ENCODE measurements around the gene DIRAS1.

The DIRAS1 gene

GRCh38 chr19:2755448-2755705, 34.2 kb upstream of the DIRAS1 start:
- no peak for DNase-seq (ENCODE audit: low spot score)

GRCh38 chr19:2754659-2755447, 33.7 kb upstream of the DIRAS1 start:
- DNase-seq (ENCODE audit: low spot score): no peak

- no peak for DNase-seq (ENCODE audit: low spot score)
Measured at GRCh38 chr19:2751438-2751830, 30.3 kb upstream of the DIRAS1 start.

GRCh38 chr19:2750808-2751437, 29.8 kb upstream of the DIRAS1 start:
- no peak for DNase-seq (ENCODE audit: low spot score)

- no peak for DNase-seq (ENCODE audit: low spot score)
Measured at GRCh38 chr19:2747349-2747748, 26.2 kb upstream of the DIRAS1 start.

- DNase-seq (ENCODE audit: low spot score): no peak
Measured at GRCh38 chr19:2744113-2744512, 22.9 kb upstream of the DIRAS1 start.

- DNase-seq (ENCODE audit: low spot score): no peak
Measured at GRCh38 chr19:2743099-2743498, 21.9 kb upstream of the DIRAS1 start.

- DNase-seq (ENCODE audit: low spot score): no peak
Measured at GRCh38 chr19:2740314-2740656, 19.1 kb upstream of the DIRAS1 start.

- peak; percentile 100 for DNase-seq (ENCODE audit: low spot score)
Measured at GRCh38 chr19:2739602-2740313, 18.6 kb upstream of the DIRAS1 start, which contains the start of gene SLC39A3. TSS of gene SLC39A3 (minus strand) at chr19:2740017. CDS start at chr19:2737257, 2,760 bp downstream.

GRCh38 chr19:2736550-2737190, 15.5 kb upstream of the DIRAS1 start:
- no peak for DNase-seq (ENCODE audit: low spot score)

GRCh38 chr19:2735374-2735773, 14.2 kb upstream of the DIRAS1 start:
- no peak for DNase-seq (ENCODE audit: low spot score)

GRCh38 chr19:2734589-2735288, 13.6 kb upstream of the DIRAS1 start:
- no peak for DNase-seq (ENCODE audit: low spot score)

GRCh38 chr19:2733930-2734588, 12.9 kb upstream of the DIRAS1 start:
- no peak for DNase-seq (ENCODE audit: low spot score)

GRCh38 chr19:2732883-2733282, 11.7 kb upstream of the DIRAS1 start:
- no peak for DNase-seq (ENCODE audit: low spot score)

- no peak for DNase-seq (ENCODE audit: low spot score)
Measured at GRCh38 chr19:2732157-2732725, 11.1 kb upstream of the DIRAS1 start.

- no peak for DNase-seq (ENCODE audit: low spot score)
Measured at GRCh38 chr19:2731181-2731995, 10.2 kb upstream of the DIRAS1 start.

GRCh38 chr19:2729943-2730818, 9.0 kb upstream of the DIRAS1 start:
- DNase-seq (ENCODE audit: low spot score): no peak

GRCh38 chr19:2728783-2729387, 7.7 kb upstream of the DIRAS1 start:
- DNase-seq (ENCODE audit: low spot score): no peak

- no peak for DNase-seq (ENCODE audit: low spot score)
Measured at GRCh38 chr19:2727640-2727944, 6.4 kb upstream of the DIRAS1 start.
